Spinal cord (tissue), 10 donors: ENCODE data around the gene CABLES1. TPM values are rescaled to one million over a fixed set of nuclear protein-coding genes. Genes with fewer than 3 reads are reported as not detected.

Experiments used
- DNase-seq, 6 donors: peaks; one replicate each; pipeline versions ENCODE4 v3.0.0 to v3.0.0-alpha.2; 2013 to 2015; ENCODE audit warnings: low spot score in 6 of 6, low read depth in 4 of 6
- H3K27ac ChIP-seq: one replicate; pipeline ENCODE4 v1.5.1; 2013; ENCODE audit warnings: low read depth, low read length, control low read depth
- H3K27me3 ChIP-seq: one replicate; pipeline ENCODE4 v1.6.1; 2013; ENCODE audit warnings: low read length; ENCODE audit not compliant: control insufficient read depth, insufficient read depth
- H3K36me3 ChIP-seq: one replicate; pipeline ENCODE4 v1.6.1; 2013; ENCODE audit warnings: low read length; ENCODE audit not compliant: control insufficient read depth, insufficient read depth
- H3K4me1 ChIP-seq: one replicate; pipeline ENCODE4 v1.6.1; 2013; ENCODE audit warnings: low read length; ENCODE audit not compliant: control insufficient read depth, insufficient read depth
- H3K4me3 ChIP-seq: one replicate; pipeline ENCODE4 v1.5.1; 2013; ENCODE audit warnings: low read depth, low read length, control low read depth
- H3K9me3 ChIP-seq: one replicate; pipeline ENCODE4 v1.6.1; 2013; ENCODE audit warnings: low read length; ENCODE audit not compliant: control insufficient read depth, insufficient read depth
- WGBS: methylation state at CpG from one replicate; pipeline ENCODE4 v1.1.5; 2013; ENCODE audit warnings: missing lambda C conversion rate; ENCODE audit not compliant: insufficient coverage; 5-methylcytosine and 5-hydroxymethylcytosine counted together
- polyA plus RNA-seq, 2 donors: library from polyadenylated mRNA; unstranded; fragments of 120-200 nt; gene quantifications; one replicate each; pipeline ENCODE4 v1.2.1, GENCODE V29; 2013; ENCODE audit not compliant: insufficient read length in 2 of 2
- total RNA-seq, 2 donors: library from RNA; depleted of rRNA in 1 of 2; stranded (reverse); fragments of 120-200 nt in 1 of 2; fragments of >200 nt in 1 of 2; gene quantifications; one replicate each; pipeline versions ENCODE4 v1.2.3 to v1.2.4, GENCODE V29; 2013 to 2014
- donor health status: healthy.

The CABLES1 gene
- total and polyA plus RNA-seq, 4 donors: 7.6 to 30.4 (median 12.2) TPM

- Histone ChIP-seq H3K27me3 (no peaks in the 10 kb centered on the region), H3K36me3 (no peaks in the 10 kb centered on the region), H3K4me1 (no peaks in the 10 kb centered on the region), H3K9me3 (no peaks in the 10 kb centered on the region), H3K27ac (no peak overlapping the region), H3K4me3 (no peak overlapping the region)
- WGBS: 87% methylated on average over 16 of the region's 17 CpGs
- DNase-seq: no peak
These were observed 139.6 kb downstream of the CABLES1 start for GRCh38 chr18:23274638-23275482.

GRCh38 chr18:23276451-23276850 lies 141.2 kb downstream of the CABLES1 start:
- no peaks in the 10 kb centered on the region for H3K4me1 ChIP-seq
- no peak overlapping the region for H3K4me3 ChIP-seq
- no peaks in the 10 kb centered on the region for H3K9me3 ChIP-seq
- no peak overlapping the region for H3K27ac ChIP-seq
- 71% methylated on average over 5 of the region's 5 CpGs for WGBS
- H3K36me3 ChIP-seq: no peaks in the 10 kb centered on the region
- H3K27me3 ChIP-seq: no peaks in the 10 kb centered on the region
- peak in 1 of 6 donors; percentile 22 for DNase-seq

GRCh38 chr18:23277399-23277798 lies 142.1 kb downstream of the CABLES1 start:
- no peak for DNase-seq
- H3K27me3 ChIP-seq: no peaks in the 10 kb centered on the region
- H3K36me3 ChIP-seq: no peaks in the 10 kb centered on the region
- H3K9me3 ChIP-seq: no peaks in the 10 kb centered on the region
- H3K4me1 ChIP-seq: peaks cover 9% of the 10 kb centered on the region
- no peak overlapping the region for H3K4me3 ChIP-seq
- no peak overlapping the region for H3K27ac ChIP-seq

DNA sequence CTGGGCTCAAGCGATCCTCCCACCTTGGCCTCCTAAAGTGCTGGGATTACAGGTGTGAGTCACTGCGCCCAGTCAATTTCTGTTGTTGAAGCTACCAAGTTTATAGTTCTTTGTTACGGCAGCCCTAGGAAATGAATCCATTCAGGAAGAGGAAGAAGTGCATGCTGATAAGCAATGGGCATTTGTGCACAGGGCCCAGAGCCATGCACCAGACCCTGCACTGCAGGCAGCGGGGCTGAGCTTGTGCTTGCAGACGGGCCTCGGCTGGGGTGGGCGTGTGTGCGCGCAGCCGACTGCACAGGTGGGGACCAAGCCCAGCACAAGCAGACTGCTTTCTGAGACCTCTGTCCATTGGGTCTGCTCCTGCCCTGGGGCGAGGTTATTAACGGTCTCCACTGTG lies 144.6 kb downstream of the CABLES1 start:
- 90% methylated on average over 12 of the region's 12 CpGs for WGBS
- DNase-seq: no peak
- Histone ChIP-seq H3K27ac (no peak overlapping the region), H3K4me1 (peaks cover 11% of the 10 kb centered on the region), H3K4me3 (no peak overlapping the region), H3K9me3 (no peaks in the 10 kb centered on the region), H3K36me3 (no peaks in the 10 kb centered on the region), H3K27me3 (no peaks in the 10 kb centered on the region)

DNA sequence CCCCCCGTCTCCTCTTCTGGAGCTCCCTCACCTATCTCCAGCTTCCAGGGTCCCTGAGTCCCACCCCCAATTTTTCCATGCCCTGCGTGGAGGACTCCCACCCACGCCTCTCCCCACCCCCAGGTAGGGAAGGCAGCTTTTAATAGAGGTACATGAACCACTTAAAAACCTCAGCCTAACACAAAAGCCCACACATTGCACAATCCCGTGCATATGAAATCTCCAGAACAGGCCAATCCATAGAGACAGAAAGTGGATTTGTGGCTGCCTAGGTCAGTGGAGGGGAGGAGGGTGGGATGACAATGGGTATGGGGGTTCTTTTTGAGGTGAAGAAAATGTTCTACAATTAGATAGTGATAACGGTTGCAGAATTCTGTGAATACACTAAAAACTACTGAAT lies 145.6 kb downstream of the CABLES1 start:
- DNase-seq: no peak
- Histone ChIP-seq H3K36me3 (no peaks in the 10 kb centered on the region), H3K4me3 (no peak overlapping the region), H3K4me1 (peaks cover 11% of the 10 kb centered on the region), H3K27ac (no peak overlapping the region), H3K27me3 (no peaks in the 10 kb centered on the region), H3K9me3 (no peaks in the 10 kb centered on the region)
- 100% methylated on average over 1 of the region's 5 CpGs for WGBS

DNA sequence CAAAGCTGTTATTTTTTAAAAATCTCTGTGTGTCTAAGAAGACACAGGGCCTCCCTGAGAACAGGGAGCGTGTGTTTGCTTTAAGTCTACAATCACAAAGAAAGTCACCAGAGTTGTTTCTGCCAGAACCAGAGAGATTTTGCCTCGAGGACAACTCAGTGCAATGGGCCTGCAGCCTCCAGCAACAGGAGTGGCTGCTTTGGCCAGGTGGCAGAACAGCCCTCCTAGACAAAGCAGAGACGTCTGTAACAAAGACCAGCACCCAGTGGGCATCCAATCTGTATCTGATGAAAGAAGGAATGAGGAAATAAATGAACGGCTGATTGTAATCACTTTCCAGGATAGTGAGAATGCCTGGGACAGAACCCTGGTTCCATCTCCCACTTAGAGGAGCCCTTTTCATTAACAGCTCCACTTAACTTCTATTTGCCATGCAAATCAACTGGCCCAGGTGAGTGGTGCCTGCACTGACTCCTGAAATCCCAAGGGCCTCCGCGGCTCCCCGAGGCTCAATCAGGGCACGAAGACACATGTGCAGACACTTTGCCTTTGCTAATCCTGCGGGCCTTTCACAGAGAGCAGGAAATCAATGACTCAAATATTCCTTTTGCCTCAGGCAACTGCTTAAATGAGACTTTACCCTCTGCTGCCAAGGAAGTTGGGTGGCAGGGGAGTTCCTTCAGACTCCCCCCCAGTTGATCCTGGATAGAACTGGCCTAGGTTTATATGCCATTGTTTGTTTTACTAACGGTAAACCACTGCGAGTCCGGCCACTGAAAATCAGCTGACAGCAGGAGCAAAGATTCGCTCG lies 146.5 kb downstream of the CABLES1 start:
- WGBS: 65% methylated on average over 14 of the region's 14 CpGs
- peaks cover 11% of the 10 kb centered on the region for H3K4me1 ChIP-seq
- no peaks in the 10 kb centered on the region for H3K27me3 ChIP-seq
- no peak for DNase-seq
- H3K27ac ChIP-seq: no peak overlapping the region
- no peaks in the 10 kb centered on the region for H3K36me3 ChIP-seq
- H3K9me3 ChIP-seq: no peaks in the 10 kb centered on the region
- no peak overlapping the region for H3K4me3 ChIP-seq

DNA sequence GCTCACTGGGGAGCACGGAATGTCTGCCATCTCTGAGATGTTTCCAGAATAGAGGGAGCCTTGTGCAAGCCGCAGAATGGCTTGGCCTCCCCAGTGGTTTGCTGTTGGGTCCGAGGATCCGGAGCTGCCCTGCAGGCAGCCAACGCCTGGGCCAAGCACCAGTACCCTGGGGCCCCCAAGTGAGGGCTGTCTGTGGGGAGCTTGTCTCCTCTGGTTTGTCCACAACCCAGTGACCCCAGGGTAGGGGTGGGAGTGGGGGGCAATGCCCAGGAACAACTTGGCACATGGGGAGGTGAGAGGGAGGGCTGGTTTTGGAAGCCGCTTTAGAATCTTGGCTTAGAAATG lies 147.1 kb downstream of the CABLES1 start:
- Histone ChIP-seq H3K27me3 (no peaks in the 10 kb centered on the region), H3K4me1 (peaks cover 11% of the 10 kb centered on the region), H3K4me3 (no peak overlapping the region), H3K36me3 (no peaks in the 10 kb centered on the region), H3K9me3 (no peaks in the 10 kb centered on the region), H3K27ac (no peak overlapping the region)
- WGBS: 77% methylated on average over 6 of the region's 6 CpGs
- DNase-seq: no peak

GRCh38 chr18:23283916-23284430 lies 148.7 kb downstream of the CABLES1 start:
- Histone ChIP-seq H3K4me3 (no peak overlapping the region), H3K36me3 (no peaks in the 10 kb centered on the region), H3K4me1 (peaks cover 11% of the 10 kb centered on the region), H3K27ac (no peak overlapping the region), H3K9me3 (no peaks in the 10 kb centered on the region), H3K27me3 (no peaks in the 10 kb centered on the region)
- WGBS: no CpG with 5 or more reads among the region's 2 CpGs
- no peak for DNase-seq

DNA sequence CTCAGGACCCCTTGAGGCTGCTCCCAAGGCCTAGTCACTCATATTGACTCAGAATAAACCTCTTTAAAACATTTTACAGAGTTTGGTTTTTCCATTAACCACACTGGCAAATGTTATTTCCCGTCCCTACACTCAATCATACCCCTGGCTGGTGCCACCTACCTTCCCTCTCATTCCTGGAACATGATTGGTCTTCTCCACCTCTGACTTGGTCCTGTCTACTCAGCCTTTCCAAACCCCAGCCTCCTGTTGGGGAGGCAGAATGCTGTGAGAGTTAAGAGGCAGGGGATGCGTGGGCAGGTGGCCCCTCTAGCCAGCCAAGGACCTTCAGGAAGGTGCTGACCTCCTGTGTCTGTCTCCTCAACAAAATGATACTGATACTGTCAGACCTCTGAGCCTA lies 149.3 kb downstream of the CABLES1 start:
- WGBS: 75% methylated on average over 1 of the region's 2 CpGs
- H3K9me3 ChIP-seq: no peaks in the 10 kb centered on the region
- no peak overlapping the region for H3K4me3 ChIP-seq
- no peaks in the 10 kb centered on the region for H3K27me3 ChIP-seq
- H3K36me3 ChIP-seq: no peaks in the 10 kb centered on the region
- no peak overlapping the region for H3K27ac ChIP-seq
- H3K4me1 ChIP-seq: peaks cover 11% of the 10 kb centered on the region
- DNase-seq: no peak
